Measurements from ENCODE around the gene PTK7.

Gene PTK7

GRCh38 chr6:43204271-43205105, 128.4 kb downstream of the PTK7 start:
- DNase-seq (ENCODE audit: low read depth in 2 of 2), result no peak

- no peak for DNase-seq (ENCODE audit: low read depth in 2 of 2)
These were observed 129.7 kb downstream of the PTK7 start for GRCh38 chr6:43205849-43206248.

GRCh38 chr6:43207286-43207685, 131.2 kb downstream of the PTK7 start:
- no peak for DNase-seq (ENCODE audit: low read depth in 2 of 2)
